HCT116 (cell line): ENCODE data around the gene SLC9A9. TPM values are rescaled to one million over a fixed set of nuclear protein-coding genes. Genes with fewer than 3 reads are reported as not detected.

Experiments
- ATAC-seq: fragments of 200-7000 bp; cut with Tn5 transposase; 2 replicates; pipeline ENCODE4 v1.9.1; 2020; ENCODE audit warnings: mild to moderate bottlenecking, moderate library complexity
- BruUV-seq: library from RNA; stranded (reverse); fragments of 400-500 nt; replicated peaks from 2 replicates; lab custom pipeline; 2021; lab: Mats Ljungman, UMichigan
- CTCF ChIA-PET: fragments of 300-600 bp; sonication (Branson Sonifier 250); formaldehyde crosslinking; loops from one replicate; lab custom pipeline; 2021; ENCODE audit warnings: antibody characterized with exemption; lab: Charles Lee
- POLR2A ChIA-PET: fragments of 300-600, 350-600 bp; sonication (Branson Sonifier 250); formaldehyde crosslinking; loops from one replicate; lab custom pipeline; 2021; ENCODE audit warnings: antibody characterized with exemption; lab: Charles Lee
- RAD21 ChIA-PET, 2 experiments: fragments of 300-600 bp; sonication (Branson Sonifier 250); formaldehyde crosslinking; loops; one replicate each; lab custom pipeline; 2023; ENCODE audit warnings: low total read pairs in 2 of 2; ENCODE audit not compliant: uncharacterized antibody in 2 of 2, unreplicated experiment in 2 of 2, low non-redundant PET in 1 of 2; lab: Charles Lee
- DNase-seq: peaks from one replicate; pipeline ENCODE4 v3.0.0-alpha.2; 2010; ENCODE audit warnings: low read depth, low spot score
- H2AFZ ChIP-seq: fragments of 200-600 bp; shearing (Covaris generic), sonication (generic); 2 replicates; pipeline ENCODE4 v1.6.1; 2017; ENCODE audit warnings: low read depth, mixed run types, mixed read lengths, antibody characterized with exemption, low read length; ENCODE audit not compliant: poor library complexity, severe bottlenecking
- H3K27ac ChIP-seq: 2 replicates; pipeline ENCODE4 v1.5.1; 2012; ENCODE audit warnings: low read depth, low read length
- H3K27me3 ChIP-seq: fragments of 200-600 bp; sonication (generic); 2 replicates; pipeline ENCODE4 v1.6.1; 2016; ENCODE audit warnings: mixed run types, low read length, mixed read lengths; ENCODE audit not compliant: insufficient read depth
- H3K36me3 ChIP-seq, 2 experiments: fragments of 200-500 bp in 1 of 2; fragments of 200-600 bp in 1 of 2; sonication (Bioruptor generic) in 1 of 2; sonication (generic) in 1 of 2; 2 replicates each; pipeline versions ENCODE4 v1.5.1 to v1.6.1; 2014 to 2016; ENCODE audit warnings: low read length in 2 of 2, inconsistent platforms in 1 of 2, mixed read lengths in 1 of 2, mixed run types in 1 of 2; ENCODE audit not compliant: insufficient read depth in 2 of 2, control insufficient read depth in 1 of 2
- H3K4me1 ChIP-seq, 2 experiments: fragments of 200-600 bp in 1 of 2; sonication (generic) in 1 of 2; 2 replicates each; pipeline versions ENCODE4 v1.5.1 to v1.6.1; 2012 to 2017; ENCODE audit warnings: low read length in 2 of 2, inconsistent platforms in 1 of 2, mild to moderate bottlenecking in 1 of 2, mixed read lengths in 1 of 2, mixed run types in 1 of 2, moderate library complexity in 1 of 2; ENCODE audit not compliant: insufficient read depth in 2 of 2, control insufficient read depth in 1 of 2
- H3K4me2 ChIP-seq: fragments of 200-600 bp; sonication (generic); 2 replicates; pipeline ENCODE4 v1.6.1; 2017; ENCODE audit warnings: mixed run types, low read length, mixed read lengths
- H3K4me3 ChIP-seq, 2 experiments: fragments of 200-600 bp in 1 of 2; sonication (generic) in 1 of 2; replicated peaks in 1 of 2; 2 replicates each; pipeline ENCODE4 v1.5.1; 2011 to 2016; ENCODE audit warnings: low read length in 2 of 2, control low read depth in 1 of 2, low read depth in 1 of 2, mild to moderate bottlenecking in 1 of 2, mixed read lengths in 1 of 2, mixed run types in 1 of 2
- H3K79me2 ChIP-seq: fragments of 200-600 bp; sonication (generic); 2 replicates; pipeline ENCODE4 v1.6.1; 2017; ENCODE audit warnings: mild to moderate bottlenecking, mixed run types, low read length, moderate library complexity, mixed read lengths; ENCODE audit not compliant: insufficient read depth
- H3K9ac ChIP-seq: fragments of 200-600 bp; sonication (generic); 2 replicates; pipeline ENCODE4 v1.6.1; 2016; ENCODE audit warnings: low read length, mixed read lengths
- H3K9me2 ChIP-seq: fragments of 200-600 bp; sonication (generic), shearing (Covaris generic); 2 replicates; pipeline ENCODE4 v1.6.1; 2017; ENCODE audit warnings: mixed run types, mild to moderate bottlenecking, moderate library complexity; ENCODE audit not compliant: insufficient read depth
- H3K9me3 ChIP-seq, 2 experiments: fragments of 200-500 bp in 1 of 2; fragments of 200-600 bp in 1 of 2; sonication (Bioruptor generic) in 1 of 2; sonication (generic) in 1 of 2; 2 replicates each; pipeline ENCODE4 v1.6.1; 2014 to 2017; ENCODE audit warnings: low read length in 2 of 2, mixed read lengths in 2 of 2, inconsistent platforms in 1 of 2, low read depth in 1 of 2, mild to moderate bottlenecking in 1 of 2, mixed run types in 1 of 2, moderate library complexity in 1 of 2; ENCODE audit not compliant: control insufficient read depth in 1 of 2, insufficient read depth in 1 of 2
- H4K20me1 ChIP-seq: fragments of 200-600 bp; sonication (generic), shearing (Covaris generic); 2 replicates; pipeline ENCODE4 v1.6.1; 2017; ENCODE audit warnings: mixed run types, mild to moderate bottlenecking, moderate library complexity; ENCODE audit not compliant: insufficient read depth
- CBX3 ChIP-seq: IDR thresholded peaks from 2 replicates; pipeline ENCODE4 v1.6.1; 2012; ENCODE audit warnings: low read depth
- CEBPB ChIP-seq: IDR thresholded peaks from 2 replicates; pipeline ENCODE4 v1.6.1; 2012; ENCODE audit warnings: low read depth
- EGR1 ChIP-seq: IDR thresholded peaks from 2 replicates; pipeline ENCODE4 v1.6.1; 2012; ENCODE audit warnings: low read depth
- ELF1 ChIP-seq: IDR thresholded peaks from 2 replicates; pipeline ENCODE4 v1.6.1; 2012; ENCODE audit warnings: low read depth, borderline replicate concordance
- EZH2phosphoT487 ChIP-seq: fragments of 200-600 bp; IDR thresholded peaks from 2 replicates; pipeline ENCODE4 v1.6.1; 2018; ENCODE audit warnings: antibody characterized with exemption, borderline replicate concordance
- FOSL1 ChIP-seq: IDR thresholded peaks from 2 replicates; pipeline ENCODE4 v1.6.1; 2012; ENCODE audit warnings: low read depth
- JUND ChIP-seq: IDR thresholded peaks from 2 replicates; pipeline ENCODE4 v1.6.1; 2012
- POLR2A ChIP-seq: IDR thresholded peaks from 2 replicates; pipeline ENCODE4 v1.7.0; 2011; ENCODE audit warnings: borderline replicate concordance; ENCODE audit not compliant: insufficient read depth, insufficient read length; ENCODE audit errors: extremely low read depth
- POLR2AphosphoS5 ChIP-seq: IDR thresholded peaks from 2 replicates; pipeline ENCODE4 v1.6.1; 2011; ENCODE audit warnings: mild to moderate bottlenecking, low read depth, low read length, moderate library complexity
- RAD21 ChIP-seq: IDR thresholded peaks from 2 replicates; pipeline ENCODE4 v1.6.1; 2012; ENCODE audit warnings: low read depth, mild to moderate bottlenecking
- SIN3A ChIP-seq: IDR thresholded peaks from 2 replicates; pipeline ENCODE4 v1.6.1; 2012; ENCODE audit warnings: low read depth
- SRF ChIP-seq: IDR thresholded peaks from 2 replicates; pipeline ENCODE4 v1.6.1; 2012; ENCODE audit warnings: low read depth
- TCF7L2 ChIP-seq: IDR thresholded peaks from 2 replicates; pipeline ENCODE4 v1.7.0; 2011; ENCODE audit warnings: borderline replicate concordance, inconsistent platforms; ENCODE audit not compliant: insufficient read depth, insufficient read length; ENCODE audit errors: extremely low read depth
- YY1 ChIP-seq: IDR thresholded peaks from 2 replicates; pipeline ENCODE4 v1.6.1; 2011; ENCODE audit warnings: low read length, low read depth, moderate library complexity, mild to moderate bottlenecking; ENCODE audit not compliant: insufficient replicate concordance; ENCODE audit errors: extremely low read depth
- ZNF274 ChIP-seq: fragments of 200-500 bp; sonication (Bioruptor generic); IDR thresholded peaks from 2 replicates; pipeline ENCODE4 v1.6.1; 2014; ENCODE audit warnings: mild to moderate bottlenecking, low read depth, low read length, inconsistent platforms
- intact Hi-C: fragments of 100-400 bp; cut with micrococcal nuclease; formaldehyde crosslinking; loops from 2 replicates; pipeline ENCODE4 v1.10.0; 2022
- total RNA-seq: library from RNA; stranded (reverse); gene quantifications from one replicate; pipeline ENCODE4 v1.2.1, GENCODE V29; 2021; ENCODE audit not compliant: unreplicated experiment
- TF ChIP-seq, protein P1 (sequence below), 3 experiments: fragments of 200-600 bp in 1 of 3; sonication (generic) in 1 of 3; IDR thresholded peaks in 2 of 3; conservative IDR thresholded peaks in 1 of 3; 2 replicates each; pipeline ENCODE4 v1.5.1; 2012 to 2017; ENCODE audit warnings: low read depth in 2 of 3, low read length in 2 of 3, antibody characterized with exemption in 1 of 3, borderline replicate concordance in 1 of 3, control low read depth in 1 of 3, mild to moderate bottlenecking in 1 of 3, mixed read lengths in 1 of 3, mixed run types in 1 of 3, moderate library complexity in 1 of 3; ENCODE audit not compliant: insufficient read depth in 1 of 3
- TF ChIP-seq, protein P2 (sequence below): IDR thresholded peaks from 2 replicates; pipeline ENCODE4 v1.6.1; 2011; ENCODE audit warnings: mild to moderate bottlenecking, low read length, moderate library complexity; ENCODE audit not compliant: insufficient replicate concordance; ENCODE audit errors: extremely low read depth
- TF ChIP-seq, protein P3 (sequence below): IDR thresholded peaks from 2 replicates; pipeline ENCODE4 v1.6.1; 2012
- TF ChIP-seq, protein P4 (sequence below): IDR thresholded peaks from 2 replicates; pipeline ENCODE4 v1.6.1; 2012
- TF ChIP-seq, protein P5 (sequence below): IDR thresholded peaks from 2 replicates; pipeline ENCODE4 v1.6.1; 2012; ENCODE audit warnings: low read depth

Gene SLC9A9
- total RNA-seq, 1 experiment from 2014 or later, result 0.20 TPM

DNA sequence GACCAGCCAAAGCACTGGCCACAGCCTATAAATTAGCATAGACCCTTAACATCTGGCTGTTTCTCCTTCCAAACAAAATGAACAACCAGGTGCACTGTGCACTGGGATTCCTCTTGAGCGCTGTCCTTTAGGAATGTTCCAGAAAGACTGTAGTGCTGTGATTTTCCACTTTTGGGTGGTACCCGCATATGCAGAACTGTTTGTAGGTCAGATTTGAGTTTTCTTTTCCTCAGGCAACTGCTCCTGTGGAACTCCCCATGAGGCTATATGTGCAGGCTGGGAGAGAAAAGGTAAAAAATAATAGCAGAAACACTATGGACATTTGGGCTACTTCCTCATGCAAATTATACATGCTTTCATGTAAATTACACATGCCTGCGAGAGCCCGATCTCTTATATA lies 589.6 kb downstream of the SLC9A9 start:
- BruUV-seq, result no TSS peak
- ATAC-seq, result no peak
- POLR2A ChIA-PET, result no interaction called here

More for the DNA sequence above, 589.6 kb downstream of the SLC9A9 start:
- ChIA-PET CTCF (no interaction called here), RAD21 (no interaction called here)
- no peak overlapping the region for H2AFZ ChIP-seq
- TF ChIP-seq, protein P1, sequence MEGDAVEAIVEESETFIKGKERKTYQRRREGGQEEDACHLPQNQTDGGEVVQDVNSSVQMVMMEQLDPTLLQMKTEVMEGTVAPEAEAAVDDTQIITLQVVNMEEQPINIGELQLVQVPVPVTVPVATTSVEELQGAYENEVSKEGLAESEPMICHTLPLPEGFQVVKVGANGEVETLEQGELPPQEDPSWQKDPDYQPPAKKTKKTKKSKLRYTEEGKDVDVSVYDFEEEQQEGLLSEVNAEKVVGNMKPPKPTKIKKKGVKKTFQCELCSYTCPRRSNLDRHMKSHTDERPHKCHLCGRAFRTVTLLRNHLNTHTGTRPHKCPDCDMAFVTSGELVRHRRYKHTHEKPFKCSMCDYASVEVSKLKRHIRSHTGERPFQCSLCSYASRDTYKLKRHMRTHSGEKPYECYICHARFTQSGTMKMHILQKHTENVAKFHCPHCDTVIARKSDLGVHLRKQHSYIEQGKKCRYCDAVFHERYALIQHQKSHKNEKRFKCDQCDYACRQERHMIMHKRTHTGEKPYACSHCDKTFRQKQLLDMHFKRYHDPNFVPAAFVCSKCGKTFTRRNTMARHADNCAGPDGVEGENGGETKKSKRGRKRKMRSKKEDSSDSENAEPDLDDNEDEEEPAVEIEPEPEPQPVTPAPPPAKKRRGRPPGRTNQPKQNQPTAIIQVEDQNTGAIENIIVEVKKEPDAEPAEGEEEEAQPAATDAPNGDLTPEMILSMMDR (IDR thresholded peaks at IDR 0.05 in 2 of 3, conservative IDR thresholded peaks at IDR 0.05 in 1 of 3; ENCODE audit: borderline replicate concordance in 1 of 3, insufficient read depth in 1 of 3, low read depth in 2 of 3, low read length in 2 of 3), result no peak
- TF ChIP-seq CEBPB (no peak), POLR2A (no peak), RAD21 (no peak), FOSL1 (no peak), CBX3 (no peak), ZNF274 (no peak), ELF1 (no peak), POLR2AphosphoS5 (no peak), SRF (no peak), JUND (no peak), YY1 (no peak), TCF7L2 (no peak), EZH2phosphoT487 (no peak), EGR1 (no peak), SIN3A (no peak)
- TF ChIP-seq, protein P2, sequence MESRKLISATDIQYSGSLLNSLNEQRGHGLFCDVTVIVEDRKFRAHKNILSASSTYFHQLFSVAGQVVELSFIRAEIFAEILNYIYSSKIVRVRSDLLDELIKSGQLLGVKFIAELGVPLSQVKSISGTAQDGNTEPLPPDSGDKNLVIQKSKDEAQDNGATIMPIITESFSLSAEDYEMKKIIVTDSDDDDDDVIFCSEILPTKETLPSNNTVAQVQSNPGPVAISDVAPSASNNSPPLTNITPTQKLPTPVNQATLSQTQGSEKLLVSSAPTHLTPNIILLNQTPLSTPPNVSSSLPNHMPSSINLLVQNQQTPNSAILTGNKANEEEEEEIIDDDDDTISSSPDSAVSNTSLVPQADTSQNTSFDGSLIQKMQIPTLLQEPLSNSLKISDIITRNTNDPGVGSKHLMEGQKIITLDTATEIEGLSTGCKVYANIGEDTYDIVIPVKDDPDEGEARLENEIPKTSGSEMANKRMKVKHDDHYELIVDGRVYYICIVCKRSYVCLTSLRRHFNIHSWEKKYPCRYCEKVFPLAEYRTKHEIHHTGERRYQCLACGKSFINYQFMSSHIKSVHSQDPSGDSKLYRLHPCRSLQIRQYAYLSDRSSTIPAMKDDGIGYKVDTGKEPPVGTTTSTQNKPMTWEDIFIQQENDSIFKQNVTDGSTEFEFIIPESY, result no peak
- TF ChIP-seq, protein P3, sequence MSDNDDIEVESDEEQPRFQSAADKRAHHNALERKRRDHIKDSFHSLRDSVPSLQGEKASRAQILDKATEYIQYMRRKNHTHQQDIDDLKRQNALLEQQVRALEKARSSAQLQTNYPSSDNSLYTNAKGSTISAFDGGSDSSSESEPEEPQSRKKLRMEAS, result no peak
- TF ChIP-seq, protein P4, sequence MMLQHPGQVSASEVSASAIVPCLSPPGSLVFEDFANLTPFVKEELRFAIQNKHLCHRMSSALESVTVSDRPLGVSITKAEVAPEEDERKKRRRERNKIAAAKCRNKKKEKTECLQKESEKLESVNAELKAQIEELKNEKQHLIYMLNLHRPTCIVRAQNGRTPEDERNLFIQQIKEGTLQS, result no peak
- TF ChIP-seq, protein P5, sequence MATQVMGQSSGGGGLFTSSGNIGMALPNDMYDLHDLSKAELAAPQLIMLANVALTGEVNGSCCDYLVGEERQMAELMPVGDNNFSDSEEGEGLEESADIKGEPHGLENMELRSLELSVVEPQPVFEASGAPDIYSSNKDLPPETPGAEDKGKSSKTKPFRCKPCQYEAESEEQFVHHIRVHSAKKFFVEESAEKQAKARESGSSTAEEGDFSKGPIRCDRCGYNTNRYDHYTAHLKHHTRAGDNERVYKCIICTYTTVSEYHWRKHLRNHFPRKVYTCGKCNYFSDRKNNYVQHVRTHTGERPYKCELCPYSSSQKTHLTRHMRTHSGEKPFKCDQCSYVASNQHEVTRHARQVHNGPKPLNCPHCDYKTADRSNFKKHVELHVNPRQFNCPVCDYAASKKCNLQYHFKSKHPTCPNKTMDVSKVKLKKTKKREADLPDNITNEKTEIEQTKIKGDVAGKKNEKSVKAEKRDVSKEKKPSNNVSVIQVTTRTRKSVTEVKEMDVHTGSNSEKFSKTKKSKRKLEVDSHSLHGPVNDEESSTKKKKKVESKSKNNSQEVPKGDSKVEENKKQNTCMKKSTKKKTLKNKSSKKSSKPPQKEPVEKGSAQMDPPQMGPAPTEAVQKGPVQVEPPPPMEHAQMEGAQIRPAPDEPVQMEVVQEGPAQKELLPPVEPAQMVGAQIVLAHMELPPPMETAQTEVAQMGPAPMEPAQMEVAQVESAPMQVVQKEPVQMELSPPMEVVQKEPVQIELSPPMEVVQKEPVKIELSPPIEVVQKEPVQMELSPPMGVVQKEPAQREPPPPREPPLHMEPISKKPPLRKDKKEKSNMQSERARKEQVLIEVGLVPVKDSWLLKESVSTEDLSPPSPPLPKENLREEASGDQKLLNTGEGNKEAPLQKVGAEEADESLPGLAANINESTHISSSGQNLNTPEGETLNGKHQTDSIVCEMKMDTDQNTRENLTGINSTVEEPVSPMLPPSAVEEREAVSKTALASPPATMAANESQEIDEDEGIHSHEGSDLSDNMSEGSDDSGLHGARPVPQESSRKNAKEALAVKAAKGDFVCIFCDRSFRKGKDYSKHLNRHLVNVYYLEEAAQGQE, result no peak
- H3K4me2 ChIP-seq, result no peak overlapping the region
- no peaks in the 10 kb centered on the region for H4K20me1 ChIP-seq
- no peak for DNase-seq
- intact Hi-C loops, result no loop called here
- H3K27ac ChIP-seq, result no peak overlapping the region
- H3K9me2 ChIP-seq, result no peaks in the 10 kb centered on the region
- no peaks in the 10 kb centered on the region for H3K4me1 ChIP-seq
- H3K36me3 ChIP-seq, result no peaks in the 10 kb centered on the region
- no peak overlapping the region for H3K9ac ChIP-seq
- H3K27me3 ChIP-seq, result no peaks in the 10 kb centered on the region
- no peaks in the 10 kb centered on the region for H3K79me2 ChIP-seq
- H3K4me3 ChIP-seq, result no peak overlapping the region
- no peaks in the 10 kb centered on the region for H3K9me3 ChIP-seq
